ENCODE data around the gene HPS4.

HPS4 gene

DNA sequence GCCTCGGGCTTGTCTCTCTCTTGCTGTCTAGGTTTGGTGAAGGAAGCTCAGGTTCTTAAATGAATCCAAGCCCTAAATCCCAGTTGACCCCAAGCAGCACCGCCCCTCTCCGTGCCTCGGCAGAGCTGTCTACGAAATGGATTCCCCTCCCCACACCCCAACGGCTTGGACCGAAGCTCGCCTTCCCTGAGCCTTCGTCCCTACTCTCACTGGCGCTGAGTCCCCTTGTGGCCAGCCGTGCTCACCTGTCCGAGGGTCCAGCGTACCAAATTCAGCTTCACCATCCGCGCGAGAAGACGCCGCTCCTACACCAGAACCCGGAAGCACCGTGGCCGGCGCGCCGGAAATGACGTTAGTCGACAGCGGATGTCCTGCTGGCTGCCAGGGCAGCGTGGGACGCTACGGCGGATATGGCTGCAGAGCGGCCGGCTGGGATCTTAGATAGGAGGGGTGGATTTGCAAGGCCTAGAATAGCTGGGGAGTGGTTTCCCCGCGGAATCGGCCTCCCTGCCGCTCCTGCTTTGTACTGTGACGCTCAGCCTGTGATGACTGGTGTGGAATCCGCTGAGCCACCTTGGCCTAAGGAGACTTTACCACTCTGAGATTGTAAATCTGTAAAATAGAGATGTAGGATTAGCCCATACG, 28.7 kb upstream of the HPS4 start, which contains the start of gene TFIP11:
Gene TFIP11, minus strand, starts transcription at position 325 of the 645 bp plus-strand sequence. CDS start 2,201 bp downstream, outside the sequence.
- Histone ChIP-seq H3K4me3 (peak within 1 kb of the TSS; percentile 91), H3K27ac (peak within 1 kb of the TSS; percentile 69 to 89)
- peak; percentile 94 for DNase-seq (ENCODE audit: low spot score)
- TF ChIP-seq, protein P1, sequence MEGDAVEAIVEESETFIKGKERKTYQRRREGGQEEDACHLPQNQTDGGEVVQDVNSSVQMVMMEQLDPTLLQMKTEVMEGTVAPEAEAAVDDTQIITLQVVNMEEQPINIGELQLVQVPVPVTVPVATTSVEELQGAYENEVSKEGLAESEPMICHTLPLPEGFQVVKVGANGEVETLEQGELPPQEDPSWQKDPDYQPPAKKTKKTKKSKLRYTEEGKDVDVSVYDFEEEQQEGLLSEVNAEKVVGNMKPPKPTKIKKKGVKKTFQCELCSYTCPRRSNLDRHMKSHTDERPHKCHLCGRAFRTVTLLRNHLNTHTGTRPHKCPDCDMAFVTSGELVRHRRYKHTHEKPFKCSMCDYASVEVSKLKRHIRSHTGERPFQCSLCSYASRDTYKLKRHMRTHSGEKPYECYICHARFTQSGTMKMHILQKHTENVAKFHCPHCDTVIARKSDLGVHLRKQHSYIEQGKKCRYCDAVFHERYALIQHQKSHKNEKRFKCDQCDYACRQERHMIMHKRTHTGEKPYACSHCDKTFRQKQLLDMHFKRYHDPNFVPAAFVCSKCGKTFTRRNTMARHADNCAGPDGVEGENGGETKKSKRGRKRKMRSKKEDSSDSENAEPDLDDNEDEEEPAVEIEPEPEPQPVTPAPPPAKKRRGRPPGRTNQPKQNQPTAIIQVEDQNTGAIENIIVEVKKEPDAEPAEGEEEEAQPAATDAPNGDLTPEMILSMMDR (IDR thresholded peaks at IDR 0.05): no peak

DNA sequence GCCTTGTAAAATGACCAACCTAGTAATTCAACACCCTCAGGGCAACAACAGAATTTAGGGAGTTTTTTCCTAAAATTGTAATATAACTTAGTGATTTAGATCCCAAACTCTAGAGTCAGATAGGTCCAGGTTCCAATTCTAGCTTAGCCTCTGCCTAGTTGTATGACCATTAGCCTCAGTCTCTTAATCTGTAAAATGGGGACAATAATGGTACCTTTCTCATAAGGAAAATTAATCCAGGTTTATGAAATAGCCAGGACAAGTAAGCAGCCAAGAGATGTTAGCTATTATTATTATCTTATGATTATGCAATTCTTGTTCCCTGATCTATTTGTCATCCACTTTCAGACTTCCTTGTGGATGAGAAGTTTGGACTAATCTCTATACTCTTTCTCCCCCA, 24.6 kb upstream of the HPS4 start:
- DNase-seq (ENCODE audit: low spot score): no peak
- Histone ChIP-seq H3K27ac (no peak overlapping the region), H3K4me3 (no peak overlapping the region)
- TF ChIP-seq, protein P1 (IDR thresholded peaks at IDR 0.05): no peak

DNA sequence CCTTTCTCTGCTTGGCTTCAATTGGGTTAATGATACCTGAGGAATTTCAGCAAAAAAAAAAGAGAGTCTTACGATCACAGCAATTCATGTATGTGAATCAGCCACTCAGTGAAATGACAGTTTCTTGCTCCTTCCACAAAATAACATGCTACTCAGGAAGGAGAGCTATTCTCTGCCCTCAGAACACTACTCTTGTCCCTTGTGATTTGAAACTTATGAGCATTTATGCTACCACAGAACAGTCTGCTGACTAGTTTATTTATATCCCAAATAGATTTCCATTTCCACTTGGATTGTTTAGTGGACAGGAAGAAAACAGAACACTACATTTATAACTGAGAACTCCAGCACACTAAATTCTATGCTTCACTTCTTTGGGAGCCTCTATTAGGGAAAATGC, 20.2 kb upstream of the HPS4 start:
- Histone ChIP-seq H3K27ac (no peak overlapping the region), H3K4me3 (no peak overlapping the region)
- TF ChIP-seq, protein P1 (IDR thresholded peaks at IDR 0.05): no peak
- DNase-seq (ENCODE audit: low spot score): no peak

DNA sequence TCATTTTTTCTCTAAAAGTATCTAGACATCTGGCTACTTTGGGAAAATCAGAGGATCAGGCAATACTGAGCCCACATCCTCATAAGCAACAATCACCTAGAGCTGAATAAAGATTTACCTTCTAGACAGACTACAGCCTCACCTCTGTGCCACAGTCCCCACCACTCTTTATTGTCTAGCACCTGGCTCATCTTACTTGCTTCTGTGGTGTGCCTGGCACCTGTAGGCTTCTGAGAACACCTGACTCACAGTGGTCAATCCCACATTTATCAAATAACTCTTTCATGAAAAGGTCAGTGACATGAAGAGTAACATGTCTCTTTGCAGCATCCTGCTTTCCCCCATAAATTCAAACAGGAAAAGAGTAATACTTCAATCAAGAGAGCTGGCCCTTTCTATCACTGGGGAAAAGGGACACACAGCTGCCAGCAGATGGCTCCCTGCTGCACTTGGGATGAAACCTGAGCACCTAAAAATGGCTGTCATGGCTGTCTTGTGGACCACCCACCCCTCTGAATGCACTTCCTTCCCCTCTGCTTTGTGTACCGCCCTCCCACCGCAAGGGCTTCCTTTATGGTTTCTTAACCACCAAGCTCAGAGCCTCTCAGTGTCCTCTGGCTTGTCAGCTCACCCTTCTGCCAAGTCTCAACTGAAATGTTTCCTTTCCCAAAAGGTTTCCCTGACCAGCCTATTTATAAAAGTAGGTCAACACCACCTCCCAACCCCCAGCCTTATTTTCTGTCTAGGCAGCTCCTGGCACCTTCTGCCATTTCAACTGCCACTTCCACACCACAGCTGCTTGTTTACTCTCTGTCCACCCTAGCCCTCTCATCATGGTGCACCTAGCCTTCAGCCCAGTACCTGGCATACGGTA, 19.3 kb upstream of the HPS4 start:
- Histone ChIP-seq H3K4me3 (no peak overlapping the region), H3K27ac (no peak overlapping the region)
- TF ChIP-seq, protein P1 (IDR thresholded peaks at IDR 0.05): no peak
- DNase-seq (ENCODE audit: low spot score): no peak

DNA sequence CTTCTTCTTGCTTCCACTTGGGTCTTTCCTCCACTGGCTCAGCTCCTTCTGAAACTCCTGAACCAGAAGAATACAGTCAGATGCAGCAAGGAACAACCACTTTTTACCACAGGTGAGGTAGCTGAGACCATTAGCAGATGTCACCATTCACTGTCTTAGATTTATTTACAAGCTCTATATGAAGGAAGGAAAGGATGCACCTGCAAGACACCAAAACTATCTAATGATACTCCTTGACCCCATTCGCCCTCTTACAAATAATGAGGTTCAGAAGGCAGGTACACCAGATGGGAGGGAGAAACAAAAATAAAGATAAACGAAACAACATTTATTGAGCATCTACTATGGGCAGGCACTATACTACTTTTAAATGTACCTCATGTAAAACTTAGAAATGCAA, 18.4 kb upstream of the HPS4 start:
- Histone ChIP-seq H3K27ac (no peak overlapping the region), H3K4me3 (no peak overlapping the region)
- TF ChIP-seq, protein P1 (IDR thresholded peaks at IDR 0.05): no peak
- DNase-seq (ENCODE audit: low spot score): no peak

DNA sequence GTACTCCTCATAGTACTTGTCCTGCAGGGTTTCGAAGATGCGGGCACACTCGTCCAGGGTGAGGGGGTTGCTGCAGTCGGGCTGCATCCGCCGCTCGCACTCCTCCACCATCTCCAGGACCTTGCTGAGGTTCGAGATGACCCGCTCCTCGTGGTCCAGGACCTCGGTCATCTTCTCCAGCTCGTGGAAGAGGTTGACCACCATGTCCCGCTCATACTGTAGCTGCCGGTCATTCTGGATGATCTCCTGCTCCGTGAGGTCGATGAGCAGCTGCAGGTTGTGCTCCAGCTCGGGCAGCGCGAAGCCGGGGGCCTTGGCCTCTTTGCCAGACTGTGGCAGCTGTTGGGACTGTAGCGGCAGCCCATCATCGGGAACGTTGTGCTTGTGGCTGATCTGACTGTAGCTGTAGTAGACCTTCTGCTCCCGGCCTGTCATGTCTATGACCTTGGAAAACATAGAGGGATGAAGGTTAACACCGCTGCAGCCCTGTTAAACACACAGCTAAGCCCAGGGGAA, 15.7 kb upstream of the HPS4 start:
- no peak overlapping the region for H3K4me3 ChIP-seq
- DNase-seq (ENCODE audit: low spot score): no peak
- no peak overlapping the region for H3K27ac ChIP-seq
- TF ChIP-seq, protein P1 (IDR thresholded peaks at IDR 0.05): no peak

Data from coronary artery (tissue), 2 donors.